Middle frontal gyrus (tissue), 1 donor: Measurements from ENCODE around the gene SP140.
A peak's percentile ranks its signal among the peaks of the same experiment; 100 is the strongest.
"Not testable (repeated sequence)": the region's sequence is repeated elsewhere in the genome, so short reads cannot be mapped to it uniquely, and the experiment has no call there.

Source experiments
- DNase-seq: peaks from one replicate; pipeline ENCODE4 v3.0.0-alpha.2; 2015; ENCODE audit warnings: low spot score; ENCODE audit errors: extremely low spot score

Gene SP140

DNA sequence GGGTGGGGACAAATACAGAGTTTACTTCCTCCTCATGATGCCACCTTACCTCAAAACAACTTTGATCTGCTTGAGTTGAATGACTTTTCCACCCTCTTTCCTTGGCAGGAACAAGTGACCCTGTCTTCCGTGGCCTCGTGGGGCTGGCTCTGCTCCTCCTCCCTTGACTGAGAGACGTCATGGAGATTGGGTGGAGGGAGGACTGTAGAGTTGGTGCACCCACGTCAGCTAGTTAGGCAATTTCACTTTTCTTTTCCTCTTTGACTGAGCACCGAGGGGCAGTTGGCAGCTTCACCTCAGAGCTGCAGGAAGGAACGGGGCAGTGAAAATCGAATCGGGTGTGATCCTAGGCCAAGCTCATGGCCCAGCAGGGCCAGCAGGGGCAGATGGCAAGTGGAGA is at the start of gene SP140:
Gene SP140, plus strand, starts transcription at position 251 of the 400 bp plus-strand sequence. Its CDS starts 109 bp downstream, at position 360.
- DNase-seq = no peak

DNA sequence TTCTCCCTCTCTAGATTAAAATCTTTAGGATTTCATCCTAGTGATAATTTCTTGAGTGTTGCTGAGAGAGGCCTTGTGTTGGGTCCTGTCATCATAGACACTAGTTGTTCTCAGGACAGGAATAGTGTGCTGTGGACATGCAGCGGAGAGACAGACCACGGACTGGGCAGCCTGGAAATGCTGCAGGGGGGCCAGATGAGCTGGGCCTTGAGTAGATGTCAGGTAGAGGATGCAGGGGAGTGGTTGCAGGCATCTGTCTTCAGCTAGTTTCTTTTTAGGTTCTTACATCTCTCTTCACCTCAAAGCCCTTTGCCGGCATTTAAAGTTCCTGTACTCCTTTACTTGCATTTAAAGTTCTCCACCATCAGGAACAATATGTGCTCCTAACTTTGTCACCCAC is 48.5 kb upstream of the SP140 start:
- DNase-seq = no peak

DNA sequence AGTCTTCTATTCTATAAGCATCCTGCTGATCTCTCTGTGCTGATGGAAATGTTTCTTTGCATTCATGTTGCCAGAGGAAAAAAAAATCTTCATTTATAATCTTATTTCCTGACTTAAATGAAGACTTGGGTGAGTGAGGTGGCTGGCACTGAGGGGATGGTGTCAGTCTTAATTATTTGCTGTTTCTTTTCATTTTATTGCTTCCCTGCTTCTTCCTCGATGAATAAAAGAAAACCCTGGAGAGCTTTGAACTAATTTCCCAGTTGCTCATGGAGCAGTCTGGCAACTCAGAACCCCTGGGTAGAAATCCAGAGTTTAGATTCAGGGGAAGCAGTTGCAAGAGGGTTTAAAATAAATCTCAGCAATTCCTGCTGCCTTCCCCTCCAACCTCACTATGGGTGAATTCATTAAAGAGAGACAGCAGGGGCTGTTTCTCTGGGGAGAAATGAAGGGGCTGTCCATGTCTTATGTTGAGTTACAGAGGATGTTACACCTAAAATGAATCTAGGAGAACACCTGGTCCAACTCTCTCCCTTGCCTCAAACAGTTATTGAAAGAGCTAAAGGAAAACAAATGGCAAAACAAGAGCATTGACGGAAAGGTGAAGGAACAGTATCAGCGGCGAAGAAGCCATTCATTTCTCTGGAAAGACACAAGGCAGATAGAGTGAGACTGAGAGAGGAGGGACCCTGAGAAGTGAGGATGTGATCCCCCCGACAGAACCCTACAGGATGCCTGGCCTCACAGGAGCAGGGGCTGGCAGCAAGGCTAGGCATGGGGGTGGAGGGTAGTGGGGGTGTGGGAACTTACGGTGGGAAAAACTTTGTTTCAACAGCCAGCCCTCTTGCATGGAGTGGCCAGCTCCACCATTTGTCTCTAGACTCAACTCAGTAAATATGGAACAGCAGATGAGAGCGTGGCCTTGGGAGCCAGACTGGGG is 46.7 kb upstream of the SP140 start:
- no peak for DNase-seq

DNA sequence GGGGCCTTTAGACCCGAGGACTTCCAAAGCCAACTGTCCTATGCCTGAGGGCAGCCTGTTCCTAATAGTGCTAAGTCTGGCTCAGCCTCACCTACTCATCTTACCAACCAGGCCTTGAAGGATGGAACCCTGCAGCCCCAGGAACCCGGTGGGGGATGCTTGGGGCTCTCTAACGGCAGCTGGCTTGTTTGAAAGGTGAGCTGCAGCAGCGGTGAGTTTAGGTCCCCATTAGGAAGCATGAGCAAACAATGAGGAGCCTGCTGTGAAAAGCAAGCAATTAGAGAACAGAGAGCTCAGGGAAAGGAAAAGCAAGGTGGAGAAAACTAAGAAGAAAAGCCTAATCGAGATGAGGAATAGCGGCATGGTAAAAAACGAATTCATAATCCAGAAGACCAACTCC is 45.6 kb upstream of the SP140 start:
- no peak for DNase-seq

DNA sequence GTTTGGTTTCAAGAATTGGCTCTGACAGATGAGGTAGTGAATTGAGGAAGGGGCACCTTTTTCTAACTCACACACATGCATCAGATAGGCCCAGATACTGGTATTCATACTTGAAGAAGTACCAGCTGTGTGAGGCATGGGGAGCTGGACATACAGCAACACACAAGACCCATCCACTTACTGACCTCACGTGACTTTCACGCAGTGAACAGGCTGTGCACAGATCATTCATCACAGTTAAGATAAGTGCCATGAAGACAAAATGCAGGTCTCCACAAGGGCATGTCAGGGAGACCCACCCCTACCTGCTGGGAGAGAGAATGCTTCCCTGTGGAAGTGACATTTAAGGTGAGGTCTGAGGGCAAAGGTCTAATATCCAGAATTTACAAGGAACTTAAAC is 44.3 kb upstream of the SP140 start:
- no peak for DNase-seq

DNA sequence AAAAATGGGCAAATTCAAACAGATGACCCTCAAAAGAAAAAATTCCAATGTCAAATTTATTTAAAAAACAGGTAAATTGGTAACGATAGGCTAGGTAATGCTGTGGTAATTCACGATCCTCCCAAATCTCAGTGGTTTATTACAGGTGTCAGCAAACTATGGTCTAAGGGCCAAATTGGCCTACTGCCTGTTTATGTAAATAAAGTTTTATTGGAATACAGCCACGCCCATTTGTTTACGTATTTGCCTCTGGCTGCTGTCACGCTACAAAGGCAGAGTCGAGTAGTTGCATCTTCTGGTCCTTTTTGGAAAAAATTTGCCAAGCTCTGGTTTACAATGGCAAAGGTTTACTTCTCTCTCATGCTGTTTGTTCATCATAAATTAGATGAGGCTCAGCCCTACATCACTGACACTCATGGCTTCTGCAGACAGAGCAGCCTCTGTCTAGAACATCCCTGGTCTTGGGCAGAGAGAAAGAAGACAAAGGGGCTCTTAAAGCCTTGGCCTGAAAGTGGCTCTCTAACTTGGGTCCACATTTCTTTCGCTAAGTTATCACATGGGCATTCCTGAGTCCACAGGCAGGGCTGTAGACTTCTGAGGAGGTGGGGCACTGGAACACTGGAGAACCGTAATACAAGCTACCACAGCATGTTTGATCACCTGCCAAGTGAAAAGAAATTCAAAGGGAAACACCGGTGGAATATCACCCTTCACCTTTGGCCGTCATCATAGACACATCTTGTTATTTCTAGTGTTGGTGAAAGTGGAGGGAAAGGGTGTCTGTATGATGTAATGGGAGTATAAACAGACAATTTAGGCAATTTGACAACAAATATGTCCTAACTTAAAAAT is 40.6 kb upstream of the SP140 start:
- no peak for DNase-seq

DNA sequence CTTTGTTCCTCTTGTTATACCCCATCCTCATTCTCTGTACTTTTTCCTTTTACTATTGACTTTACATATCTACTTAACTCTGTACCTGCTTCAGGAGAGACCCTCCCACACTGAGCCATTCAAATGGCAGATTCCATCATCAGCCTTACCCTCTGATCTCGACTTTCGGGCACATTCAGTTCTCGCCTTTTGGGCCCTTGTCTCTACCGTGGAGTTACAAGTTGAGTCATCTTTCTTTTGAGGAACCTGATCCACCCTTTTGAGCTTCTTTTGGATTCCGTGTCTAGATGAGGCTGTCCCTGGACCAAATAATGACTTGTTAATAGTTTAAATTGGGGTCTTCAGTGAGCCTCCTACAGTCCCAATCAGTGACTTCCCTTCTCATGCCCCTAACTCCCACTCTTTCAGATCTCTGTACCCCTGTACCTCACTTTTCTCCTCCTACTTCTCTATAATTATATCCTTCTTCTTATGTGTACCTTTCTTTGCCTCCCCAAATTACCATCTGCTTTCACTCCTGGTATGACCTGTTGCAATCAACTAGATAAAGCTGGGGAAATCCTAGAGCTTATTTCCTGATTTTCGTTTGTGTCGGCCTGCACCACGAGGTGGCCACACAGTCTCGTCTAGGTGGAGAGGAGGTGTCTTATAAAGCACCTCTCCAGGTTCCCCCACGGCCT is 23.0 kb upstream of the SP140 start:
- no peak for DNase-seq

DNA sequence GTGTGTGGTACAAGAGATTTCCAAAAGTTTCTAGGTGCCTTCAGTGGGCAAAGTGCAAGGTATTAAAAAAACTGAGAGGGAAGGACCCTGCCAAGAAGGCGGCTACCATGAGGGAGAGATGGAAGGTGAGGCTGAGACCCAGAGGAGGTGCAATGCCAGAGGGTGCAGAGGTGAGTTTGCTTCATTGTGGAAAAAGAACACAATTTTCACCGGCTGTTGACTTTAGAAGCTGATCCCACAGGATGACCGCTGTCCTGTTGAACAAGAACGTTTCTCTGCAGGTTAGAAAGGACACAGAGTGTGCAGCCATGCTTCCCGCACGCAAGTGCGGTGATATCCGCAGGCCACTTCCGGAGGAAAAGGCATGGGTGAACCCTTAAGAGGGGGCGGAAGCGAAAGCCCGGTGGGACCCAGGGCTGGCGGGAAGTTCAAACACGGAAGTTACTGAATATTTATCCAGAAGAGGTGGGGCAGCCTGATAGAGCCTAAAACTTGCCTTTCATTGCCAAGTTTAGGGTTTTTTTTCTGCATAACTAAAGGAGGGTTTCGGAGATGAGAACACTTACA is 22.3 kb upstream of the SP140 start:
- no peak for DNase-seq

DNA sequence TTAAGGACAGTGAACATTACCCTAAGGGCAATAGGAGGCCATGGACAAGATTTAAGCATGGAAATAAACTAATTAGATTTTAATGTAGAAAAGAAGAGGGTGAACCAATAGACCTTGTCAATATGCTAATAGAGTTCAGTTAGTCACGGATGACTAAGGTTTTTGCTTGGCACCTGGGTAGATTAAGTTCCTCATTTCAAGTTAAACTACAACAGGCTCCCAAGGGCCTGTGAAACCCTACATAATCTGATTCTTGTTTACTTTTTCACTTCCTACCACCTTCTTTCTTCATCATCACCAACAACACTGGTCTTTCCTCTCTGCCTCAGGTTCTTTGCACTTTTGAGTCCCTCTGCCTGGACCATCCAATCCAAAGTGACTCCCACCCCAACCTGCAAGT is 20.5 kb upstream of the SP140 start:
- DNase-seq = no peak

DNA sequence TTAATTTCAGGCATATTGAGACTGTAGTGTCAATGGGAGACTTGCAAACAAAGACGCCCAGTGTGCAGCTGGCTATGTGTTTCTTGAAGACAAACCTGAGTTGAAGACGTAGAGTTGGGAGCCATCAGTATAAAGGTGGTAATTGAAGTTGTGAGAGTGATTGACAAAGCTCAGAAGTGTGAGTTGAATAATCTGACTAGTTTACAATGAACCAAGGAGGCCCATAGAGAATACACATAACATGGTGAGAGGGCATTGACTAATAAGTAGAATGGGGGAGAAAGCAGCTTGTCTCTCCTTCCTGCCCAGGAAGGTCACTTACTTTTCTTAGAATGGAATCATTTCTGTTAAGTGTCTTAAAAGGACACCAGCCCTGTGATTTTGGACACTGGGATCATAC is 19.8 kb upstream of the SP140 start:
- no peak for DNase-seq

DNA sequence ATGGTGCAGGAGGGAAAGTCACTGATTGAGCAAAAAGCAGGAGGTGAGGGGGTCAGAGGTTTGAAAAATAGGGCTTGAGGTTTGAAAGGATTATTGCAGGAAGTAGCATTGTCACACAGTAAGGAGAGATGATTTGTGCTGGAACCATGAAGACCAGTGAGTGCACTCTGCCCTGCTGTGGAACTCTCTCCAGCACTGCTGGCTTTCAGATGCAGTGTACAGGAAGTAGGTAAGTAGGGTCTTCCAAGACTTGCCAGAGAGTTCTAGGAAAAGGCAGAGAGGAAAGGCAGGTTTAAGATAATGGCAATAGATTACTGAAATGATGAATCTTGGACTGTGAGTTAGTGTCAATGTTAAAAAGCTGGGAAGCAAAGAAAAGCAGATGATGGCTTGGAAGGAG is 17.0 kb upstream of the SP140 start:
- DNase-seq = no peak

DNA sequence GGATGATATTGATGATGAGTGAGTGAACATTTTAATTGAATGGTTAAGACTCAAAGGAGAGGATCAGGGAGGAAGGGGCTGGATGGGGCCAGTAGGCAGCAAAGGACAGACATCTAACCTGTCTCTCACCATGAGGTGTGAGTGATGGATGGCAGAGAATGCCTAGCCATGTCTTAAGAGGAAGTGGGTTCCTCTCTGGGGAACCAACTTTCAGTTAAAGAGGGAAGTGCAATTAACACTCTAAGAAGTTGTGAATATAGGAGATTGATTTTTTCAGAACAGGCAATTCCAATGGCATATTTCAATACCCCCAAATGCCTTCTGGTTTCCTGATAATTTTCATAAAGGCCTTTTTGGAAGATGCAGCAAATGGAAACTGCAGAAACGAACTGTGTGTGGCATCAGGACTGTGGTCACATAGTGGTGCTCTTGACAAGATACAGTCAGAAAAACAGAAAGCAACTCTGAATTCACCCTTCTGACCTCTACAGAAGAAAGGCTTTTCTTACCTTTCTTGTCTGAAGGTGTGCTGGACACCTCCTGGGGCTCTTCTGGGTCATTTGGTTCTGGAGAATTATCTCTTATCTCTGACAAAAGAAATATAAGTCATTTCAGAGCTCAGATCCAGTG is 16.0 kb upstream of the SP140 start:
- no peak for DNase-seq

DNA sequence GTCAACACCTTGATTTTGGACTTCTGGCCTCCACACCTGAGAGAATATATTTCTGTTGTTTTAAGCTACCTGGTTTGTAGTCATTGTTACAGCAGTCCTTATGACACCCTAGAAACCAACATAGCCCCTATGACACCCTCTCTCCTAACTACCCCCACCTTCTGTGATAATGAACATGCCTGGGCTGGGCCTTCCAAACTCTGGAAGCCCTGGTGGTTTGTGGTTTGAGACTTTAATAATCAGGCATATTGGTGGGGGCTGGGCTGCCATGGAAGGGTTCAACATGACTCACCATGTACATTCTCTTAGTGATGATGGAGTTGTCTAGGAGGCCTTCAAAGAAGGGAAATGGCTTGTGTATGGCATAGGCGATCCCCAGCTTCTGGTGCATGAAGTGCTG is 9.0 kb upstream of the SP140 start:
- DNase-seq = no peak

DNA sequence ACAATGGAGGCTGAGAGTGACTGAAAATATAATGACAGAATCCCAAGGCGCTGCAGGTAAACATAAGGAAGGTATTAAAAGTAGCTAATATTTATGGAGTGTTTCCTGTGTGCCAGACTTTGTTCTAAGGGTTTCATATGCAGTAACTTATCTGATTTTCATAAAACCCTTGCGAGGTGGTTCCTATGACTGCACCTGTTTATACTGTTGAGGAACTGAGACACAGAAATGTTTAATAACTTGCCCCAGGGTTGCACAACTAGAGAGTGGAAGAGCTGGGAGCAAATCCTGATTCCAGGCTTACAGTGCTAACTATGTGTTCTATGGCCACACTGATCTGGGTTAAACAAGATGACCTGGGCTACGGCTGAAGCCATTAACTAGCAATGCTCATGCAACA is 8.1 kb upstream of the SP140 start:
- no peak for DNase-seq

DNA sequence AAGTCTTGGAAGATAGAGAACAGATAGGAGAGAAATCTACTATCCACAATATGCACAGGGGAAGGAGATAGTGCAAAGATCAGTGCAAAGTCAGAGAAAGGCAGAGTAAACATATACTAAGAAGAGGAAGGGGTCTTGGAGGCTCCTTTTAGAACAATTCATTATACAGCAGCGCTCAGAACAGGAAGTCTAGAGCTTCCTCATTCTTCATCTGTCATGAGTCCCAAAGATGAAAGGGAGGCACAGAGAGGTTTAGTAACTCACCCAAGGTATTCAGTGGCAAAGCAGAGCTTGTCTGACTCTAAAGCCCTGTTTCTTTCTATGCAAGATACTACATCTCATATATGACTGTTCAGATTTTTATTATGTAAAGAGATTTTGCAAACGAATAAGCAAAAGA is 7.1 kb upstream of the SP140 start:
- DNase-seq = no peak

DNA sequence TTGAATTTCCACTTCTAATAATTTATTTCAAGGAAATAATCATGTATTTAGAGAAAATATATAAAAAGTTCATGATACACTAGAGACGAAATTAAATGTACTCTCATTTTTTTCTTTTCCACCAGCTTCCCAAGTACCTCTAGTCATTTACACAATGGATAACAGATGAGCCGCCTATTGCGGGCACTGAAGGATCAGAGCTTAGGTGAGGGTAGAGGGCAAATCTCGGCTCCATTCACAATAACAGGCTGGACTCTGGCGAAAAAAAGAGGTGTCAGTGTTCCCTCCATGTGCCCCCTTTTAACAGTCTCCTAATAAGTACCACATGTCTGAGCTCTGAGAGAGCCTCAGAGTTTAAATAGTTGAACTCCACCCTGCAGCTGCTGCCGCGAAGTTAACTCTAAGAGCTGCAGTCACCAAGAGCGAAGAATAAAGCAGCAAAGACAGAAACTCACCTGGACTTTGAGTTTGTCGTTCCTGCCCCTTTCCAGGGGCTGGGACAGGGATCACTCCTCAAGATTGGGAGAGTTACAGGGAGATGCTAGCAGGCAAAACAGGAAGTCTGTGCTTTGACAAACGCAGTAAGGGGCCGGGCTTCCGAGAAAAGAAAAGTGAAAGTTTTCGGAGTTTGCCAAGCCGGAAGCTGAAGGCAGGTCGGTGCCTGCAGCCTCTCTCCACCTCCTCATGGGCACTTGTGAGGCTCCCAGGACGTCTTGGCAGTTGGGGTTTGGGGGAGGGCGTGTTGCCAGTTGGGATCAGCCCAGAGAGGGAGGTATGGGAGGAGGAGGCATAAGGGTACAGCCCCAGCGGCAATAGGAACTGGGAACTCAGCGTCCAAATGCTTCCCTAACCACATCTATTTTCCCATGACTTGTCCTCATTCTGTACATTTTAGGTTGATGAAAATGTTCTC is 5.9 kb upstream of the SP140 start, which contains the start of gene SP110:
Gene SP110, minus strand, starts transcription at position 566 of the 913 bp plus-strand sequence. CDS start 3,057 bp downstream, outside the sequence.
- peak; percentile 4 for DNase-seq

DNA sequence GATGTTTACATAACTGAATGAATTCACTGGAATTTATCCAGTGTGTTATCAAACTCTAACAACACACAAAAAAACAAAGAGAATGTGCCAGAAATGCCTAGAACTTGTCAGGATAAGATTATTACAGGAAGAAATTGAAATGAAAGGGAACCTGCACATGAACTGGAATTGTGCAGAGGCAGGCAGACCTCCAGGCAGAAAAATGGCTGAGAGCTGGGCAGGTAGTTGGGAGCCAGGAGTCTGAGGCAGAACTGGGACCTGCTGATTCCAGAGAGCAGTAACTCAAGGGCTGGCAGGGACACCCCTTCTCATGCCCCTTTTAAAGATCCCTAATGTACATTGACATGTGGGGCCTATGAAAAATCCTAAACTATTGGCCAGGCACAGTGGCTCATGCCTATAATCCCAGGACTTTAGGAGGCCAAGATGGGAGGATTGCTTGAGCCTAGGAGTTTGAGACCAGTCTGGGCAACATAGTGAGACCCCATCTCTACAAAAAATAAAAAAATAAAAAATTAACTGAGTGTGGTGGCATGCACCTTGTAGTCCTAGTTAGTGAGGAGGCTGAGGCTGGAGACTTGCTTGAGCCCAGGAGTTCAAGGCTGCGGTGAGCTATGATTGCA is 5.1 kb upstream of the SP140 start:
- DNase-seq = no peak

DNA sequence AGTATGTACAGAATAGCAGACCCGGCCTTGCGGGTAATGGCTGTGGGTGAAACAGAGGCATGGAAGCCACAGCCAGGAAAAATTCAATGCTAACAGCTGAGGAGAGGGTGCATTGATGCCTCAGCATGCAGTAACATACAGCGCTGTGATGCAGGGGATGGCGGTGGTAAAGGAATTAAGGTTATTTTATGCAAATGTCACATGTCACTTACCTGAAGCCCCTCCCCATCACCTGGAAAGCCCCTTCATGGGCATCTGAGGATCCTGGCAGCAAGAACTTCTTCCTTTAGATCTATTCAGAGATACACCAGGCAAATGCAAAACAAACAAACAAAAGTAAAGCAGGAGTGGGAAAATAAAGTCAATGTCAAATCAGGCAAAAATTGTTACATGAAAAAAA is 4.0 kb upstream of the SP140 start:
- no peak for DNase-seq

DNA sequence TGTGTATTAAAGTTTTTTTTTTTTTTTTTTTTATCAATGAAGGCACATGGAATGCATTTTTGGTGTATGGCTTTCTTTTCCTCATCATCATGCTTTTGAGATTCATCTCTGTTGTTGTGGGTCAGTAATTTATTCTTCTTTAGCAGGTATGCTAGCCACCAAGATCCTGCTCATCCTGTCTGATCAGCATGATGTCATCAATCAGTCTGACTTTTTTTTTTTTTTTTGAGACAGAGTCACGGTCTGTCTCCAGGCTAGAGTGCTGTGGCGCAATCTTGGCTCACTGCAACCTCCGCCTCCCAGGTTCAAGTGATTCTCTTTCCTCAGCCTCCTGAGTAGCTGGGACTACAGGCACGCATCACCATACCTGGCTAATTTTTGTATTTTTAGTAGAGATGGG is 2.7 kb upstream of the SP140 start:
- DNase-seq = not testable (repeated sequence)
